GM19452 (cell line): ENCODE results near the gene HLF.
A peak's percentile ranks its signal among the peaks of the same experiment; 100 is the strongest.

Source experiments
- ATAC-seq: cut with Tn5 transposase; IDR thresholded peaks from one replicate; pipeline ENCODE4 v1.9.1; 2021; ENCODE audit not compliant: unreplicated experiment

Gene HLF

DNA sequence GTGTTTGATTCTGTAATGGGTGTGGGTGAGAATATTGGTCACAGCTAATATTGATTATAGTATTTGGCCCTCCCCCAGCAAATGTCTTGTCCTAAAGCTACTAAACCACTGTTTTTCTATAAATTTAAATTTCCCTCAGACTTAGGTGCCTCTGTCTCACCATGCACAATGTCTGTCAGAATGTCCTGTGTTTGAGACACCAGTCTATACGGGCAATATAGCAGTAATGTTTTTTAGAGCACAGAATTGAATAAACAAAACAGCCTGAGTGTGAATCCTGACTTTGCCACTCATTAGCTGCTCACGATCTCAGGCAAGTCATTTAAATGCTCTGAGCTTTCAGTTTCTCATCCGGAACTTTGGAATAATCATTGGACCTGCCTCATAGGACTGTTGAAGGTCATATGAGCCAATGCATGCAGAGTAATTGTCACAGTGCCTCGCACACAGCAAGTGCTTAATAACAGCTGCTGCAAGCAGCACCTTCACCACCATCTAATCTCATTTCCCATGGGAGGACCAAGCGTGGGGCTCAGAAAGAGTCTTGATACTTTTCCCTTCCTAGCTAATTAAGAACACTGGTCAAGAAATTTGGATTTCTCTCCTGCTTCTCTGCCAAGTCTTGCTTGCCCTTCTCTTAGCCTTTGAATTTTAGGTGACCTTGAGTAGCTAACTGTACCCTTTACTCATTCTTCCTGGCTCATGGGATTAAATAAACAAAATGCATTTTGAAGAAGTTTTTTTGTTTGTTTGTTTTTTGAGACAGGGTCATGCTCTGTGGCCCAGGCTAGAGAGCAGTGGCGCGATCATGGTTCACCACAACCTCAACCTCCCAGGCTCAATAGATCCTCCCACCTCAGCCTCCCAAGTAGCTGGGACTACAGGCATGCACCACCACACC is 9.8 kb downstream of the HLF start:
- ATAC-seq, result no peak

GRCh38 chr17:55275894-55276804 is 11.4 kb downstream of the HLF start:
- no peak for ATAC-seq

DNA sequence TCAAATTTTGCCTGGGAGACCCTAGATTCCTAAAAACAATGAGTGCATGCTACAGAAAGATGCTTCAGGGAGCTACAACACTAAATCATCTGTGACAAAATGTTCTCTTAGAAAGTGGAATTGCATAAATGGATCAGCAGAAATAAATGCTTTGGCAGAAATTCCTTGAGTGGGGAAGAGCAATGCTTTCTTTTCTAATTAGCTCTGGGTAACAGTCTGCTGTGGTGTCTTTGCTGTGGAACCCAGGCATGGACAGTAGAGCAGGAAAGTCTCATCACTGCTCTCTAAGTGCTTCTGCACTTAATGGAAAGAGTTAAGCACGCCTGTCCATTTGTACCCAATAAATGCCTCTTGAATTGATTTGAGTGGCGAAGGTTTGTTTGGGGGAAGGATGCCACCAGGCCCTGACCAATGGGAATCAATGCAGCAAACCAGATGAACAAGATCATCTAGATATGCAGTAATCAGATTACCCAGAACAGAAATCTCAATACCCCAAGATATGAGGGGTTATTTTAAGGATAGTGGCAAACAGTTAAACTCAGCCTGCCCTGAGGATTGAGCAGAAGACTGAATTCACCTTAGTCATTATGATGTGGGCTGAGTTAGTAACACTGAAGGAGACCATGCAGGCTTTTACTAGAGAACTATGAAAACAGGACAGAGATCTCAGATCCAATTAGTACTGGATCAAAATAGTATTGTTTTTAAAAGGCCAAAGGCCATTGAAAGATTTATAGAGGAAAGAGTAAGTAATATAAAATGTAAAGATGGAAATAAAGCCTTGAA is 13.6 kb downstream of the HLF start:
- no peak for ATAC-seq

- no peak for ATAC-seq
These were observed 14.4 kb downstream of the HLF start for GRCh38 chr17:55279203-55279602.

DNA sequence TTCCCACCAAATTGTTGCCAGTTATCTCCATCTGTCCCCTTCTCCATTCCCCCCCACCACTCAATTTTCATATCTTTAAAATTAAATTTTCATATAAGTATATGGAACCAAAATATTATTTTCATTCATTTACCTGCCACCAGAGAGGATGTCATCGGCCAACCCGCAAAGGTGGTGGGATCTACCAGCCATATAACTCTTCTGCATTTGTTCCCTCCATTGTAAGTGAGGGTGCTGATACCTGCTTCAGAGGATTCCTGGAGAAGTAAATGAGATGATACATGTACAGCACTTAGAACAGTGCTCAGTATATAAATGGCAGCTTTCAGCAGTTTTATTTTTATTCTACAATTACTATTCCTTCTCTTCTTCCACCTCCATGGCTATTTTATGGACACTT is 15.0 kb downstream of the HLF start:
- ATAC-seq, result no peak

GRCh38 chr17:55280212-55280611 is 15.5 kb downstream of the HLF start:
- ATAC-seq, result no peak

DNA sequence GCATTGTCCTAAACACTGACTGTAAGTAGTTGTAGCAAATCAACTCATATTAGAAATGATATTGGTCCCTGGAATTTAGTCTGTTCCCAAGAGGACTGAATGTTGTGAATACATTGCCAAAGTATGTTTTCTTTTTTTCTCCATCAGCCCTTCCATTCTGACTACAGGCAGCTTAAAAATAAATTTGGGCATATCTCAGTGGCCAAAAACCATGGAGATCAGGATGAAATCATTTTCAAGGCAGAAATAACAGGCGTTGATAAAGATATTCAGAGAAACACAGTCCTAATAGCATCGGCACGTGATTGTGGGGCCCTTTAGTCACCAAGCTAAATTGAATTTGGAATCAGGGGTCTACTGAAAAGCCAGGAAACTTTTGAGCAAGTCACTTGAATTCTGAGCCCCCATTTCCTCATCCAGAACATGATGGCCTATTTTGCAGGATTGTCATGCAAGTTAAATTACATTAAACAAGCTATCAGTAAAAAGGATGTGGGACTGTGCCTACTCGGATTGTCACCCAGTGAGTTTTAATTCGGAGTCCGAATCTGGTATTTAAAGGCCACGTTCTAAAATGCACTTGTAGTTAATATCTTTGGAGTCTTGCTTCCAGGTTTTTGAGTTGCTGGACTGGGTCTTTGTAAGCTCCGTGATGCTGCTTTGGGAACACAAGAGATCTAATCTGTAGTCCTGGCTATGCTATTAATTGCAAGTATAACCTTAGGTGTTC is 17.1 kb downstream of the HLF start:
- no peak for ATAC-seq

DNA sequence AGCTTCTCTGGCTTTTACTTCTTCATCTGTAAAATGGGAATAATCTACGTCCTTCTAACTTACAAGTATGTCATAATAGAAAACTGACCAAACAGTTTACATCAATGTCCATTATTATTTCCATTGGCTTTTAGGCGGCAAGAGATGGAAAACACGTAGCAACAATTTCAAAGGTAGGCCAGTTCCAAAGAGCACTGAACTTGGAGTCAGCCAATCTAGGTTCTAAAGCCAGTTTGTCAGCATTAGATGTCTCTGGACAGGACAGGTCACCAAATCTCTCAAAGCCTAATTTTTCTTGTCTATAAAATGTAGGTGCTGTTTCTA is 17.6 kb downstream of the HLF start:
- no peak for ATAC-seq

DNA sequence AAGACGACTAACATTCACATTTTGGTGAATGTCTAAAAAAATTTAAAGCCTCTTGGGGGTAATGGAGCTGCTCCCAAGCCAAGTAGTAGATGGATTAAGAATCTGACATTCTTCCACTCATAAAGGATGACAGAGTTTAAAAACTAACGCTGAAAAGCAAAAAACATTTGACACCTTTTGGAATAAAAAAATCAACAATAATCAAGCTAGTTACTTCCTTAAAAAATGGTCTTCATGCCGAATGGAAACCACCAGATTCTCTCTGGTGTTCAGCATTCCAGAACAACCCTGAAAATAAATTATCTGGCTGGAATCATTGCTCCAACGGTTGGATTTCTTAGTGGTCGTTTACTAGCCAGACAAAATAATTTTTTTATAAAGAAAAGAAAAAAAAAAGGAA is 18.0 kb downstream of the HLF start:
- no peak for ATAC-seq

- ATAC-seq, result no peak
These were observed 18.7 kb downstream of the HLF start for GRCh38 chr17:55283256-55283965.

GRCh38 chr17:55284001-55284884 is 19.5 kb downstream of the HLF start:
- ATAC-seq, result peak; percentile 66

GRCh38 chr17:55284944-55285339 is 20.2 kb downstream of the HLF start:
- ATAC-seq, result no peak

GRCh38 chr17:55285340-55286301 is 20.9 kb downstream of the HLF start:
- no peak for ATAC-seq

GRCh38 chr17:55286681-55287589 is 22.2 kb downstream of the HLF start:
- ATAC-seq, result no peak

DNA sequence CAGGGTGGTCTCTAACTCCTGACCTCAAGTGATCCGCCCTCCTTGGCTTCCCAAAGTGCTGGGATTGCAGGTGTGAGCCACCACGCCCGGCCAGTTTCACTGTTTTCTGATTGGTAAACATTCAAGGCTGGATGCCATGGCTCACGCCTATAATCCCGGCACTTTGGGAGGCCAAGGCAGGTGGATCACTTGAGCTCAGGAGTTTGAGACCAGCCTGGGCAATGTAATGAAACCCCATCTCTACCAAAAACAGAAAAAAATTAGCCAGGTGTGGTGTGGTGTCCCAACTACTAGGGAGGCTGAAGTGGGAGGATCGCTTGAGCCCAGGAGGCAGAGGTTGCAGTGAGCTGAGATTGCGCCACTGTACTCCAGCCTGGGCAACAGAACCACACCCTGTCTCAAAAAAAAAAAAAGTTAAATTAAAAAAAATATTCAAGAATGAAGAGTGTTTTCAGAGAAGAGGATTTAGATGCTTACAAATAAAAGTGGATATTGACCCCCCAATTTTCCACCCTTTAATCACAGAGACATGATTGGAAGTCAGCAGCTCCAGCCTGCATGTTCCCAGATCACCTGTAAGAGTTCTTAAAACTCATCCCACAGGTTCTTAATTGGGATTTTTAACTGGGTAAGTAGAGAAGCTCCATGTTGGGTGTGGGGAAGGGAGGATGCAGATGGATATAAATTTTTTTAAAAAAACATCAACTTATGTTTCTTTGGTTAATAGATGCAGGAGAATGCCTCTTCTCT is 23.8 kb downstream of the HLF start:
- ATAC-seq, result no peak

GRCh38 chr17:55289106-55289446 is 24.3 kb downstream of the HLF start:
- no peak for ATAC-seq
